Epidermal melanocyte (primary cell): ENCODE measurements around the gene LRRC36.
A peak's percentile ranks its signal among the peaks of the same experiment; 100 is the strongest.
"Not testable (repeated sequence)": the region's sequence is repeated elsewhere in the genome, so short reads cannot be mapped to it uniquely, and the experiment has no call there.

ENCODE experiments used
- DNase-seq: peaks from one replicate; pipeline ENCODE4 v3.0.0; 2011; ENCODE audit warnings: low spot score; ENCODE audit not compliant: insufficient read length

LRRC36 gene

GRCh38 chr16:67403976-67404555 is 77.5 kb downstream of the LRRC36 start:
- DNase-seq, result no peak

GRCh38 chr16:67404740-67405226 is 78.2 kb downstream of the LRRC36 start:
- DNase-seq, result no peak

- no peak for DNase-seq
Observed at GRCh38 chr16:67405336-67405735, 78.7 kb downstream of the LRRC36 start.

- peak; percentile 87 for DNase-seq
Observed at GRCh38 chr16:67406111-67406971, 79.7 kb downstream of the LRRC36 start.

GRCh38 chr16:67407176-67407787 is 80.7 kb downstream of the LRRC36 start:
- no peak for DNase-seq

- DNase-seq, result no peak
Observed at GRCh38 chr16:67407788-67408452, 81.3 kb downstream of the LRRC36 start.

- DNase-seq, result no peak
Observed at GRCh38 chr16:67409631-67410030, 83.0 kb downstream of the LRRC36 start.

- DNase-seq, result no peak
Observed at GRCh38 chr16:67411339-67411738, 84.7 kb downstream of the LRRC36 start.

GRCh38 chr16:67412294-67412693 is 85.7 kb downstream of the LRRC36 start:
- DNase-seq, result no peak

GRCh38 chr16:67413978-67414911 is 87.6 kb downstream of the LRRC36 start:
- DNase-seq, result no peak

GRCh38 chr16:67415421-67415820 is 88.8 kb downstream of the LRRC36 start:
- DNase-seq, result not testable (repeated sequence)

- peak; percentile 91 for DNase-seq
Observed at GRCh38 chr16:67415872-67416793, 89.5 kb downstream of the LRRC36 start, which contains the start of gene ZDHHC1. ZDHHC1 (minus strand) TSS chr16:67416477; CDS start chr16:67407775, 8,702 bp downstream.

GRCh38 chr16:67417333-67418061 is 90.9 kb downstream of the LRRC36 start:
- DNase-seq, result no peak

GRCh38 chr16:67419502-67419901 is 92.9 kb downstream of the LRRC36 start:
- DNase-seq, result no peak

- no peak for DNase-seq
Observed at GRCh38 chr16:67419931-67420330, 93.3 kb downstream of the LRRC36 start.

- DNase-seq, result no peak
Observed at GRCh38 chr16:67421030-67421429, 94.4 kb downstream of the LRRC36 start.

- no peak for DNase-seq
Observed at GRCh38 chr16:67423015-67423414, 96.4 kb downstream of the LRRC36 start.

- DNase-seq, result no peak
Observed at GRCh38 chr16:67423611-67424260, 97.1 kb downstream of the LRRC36 start.
